Chondrocyte (in vitro differentiated cells): ENCODE measurements around the gene DLEC1. TPM values are rescaled to one million over a fixed set of nuclear protein-coding genes. Genes with fewer than 3 reads are reported as not detected.

Source experiments
- DNase-seq: peaks from one replicate; pipeline ENCODE4 v3.0.0; 2021; ENCODE audit warnings: mixed read lengths, low spot score
- H3K27ac Mint-ChIP-seq: one replicate; pipeline ENCODE4 v1.8.0; 2021; ENCODE audit warnings: mild to moderate bottlenecking, moderate library complexity, mixed read lengths; ENCODE audit not compliant: unreplicated experiment
- H3K27me3 Mint-ChIP-seq: 2 replicates; pipeline ENCODE4 v1.8.0; 2021; ENCODE audit warnings: low read depth, mixed read lengths
- H3K36me3 Mint-ChIP-seq: 2 replicates; pipeline ENCODE4 v1.8.0; 2021; ENCODE audit warnings: low read depth, mixed read lengths
- H3K4me1 Mint-ChIP-seq: 2 replicates; pipeline ENCODE4 v1.8.0; 2021; ENCODE audit warnings: low read depth, mild to moderate bottlenecking, mixed read lengths
- H3K4me3 Mint-ChIP-seq: one replicate; pipeline ENCODE4 v1.8.0; 2021; ENCODE audit warnings: mild to moderate bottlenecking, moderate library complexity, mixed read lengths; ENCODE audit not compliant: unreplicated experiment
- H3K9me3 Mint-ChIP-seq: 2 replicates; pipeline ENCODE4 v1.8.0; 2021; ENCODE audit warnings: low read depth, mixed read lengths
- CTCF ChIP-seq: fragments of 200-600 bp; sonication (generic); IDR thresholded peaks from 2 replicates; pipeline ENCODE4 v1.5.0; 2021; ENCODE audit warnings: antibody characterized with exemption, mild to moderate bottlenecking, moderate library complexity
- total RNA-seq: library from RNA; stranded (reverse); gene quantifications from 3 replicates; pipeline ENCODE4 v1.2.1, GENCODE V29; 2021

DLEC1 gene
- total RNA-seq, 1 donor from 2014 or later = 0.17 TPM

GRCh38 chr3:38020342-38020726 lies 18.7 kb upstream of the DLEC1 start:
- no peaks in the 10 kb centered on the region for H3K9me3 Mint-ChIP-seq
- no peak for DNase-seq
- peaks cover 9% of the 10 kb centered on the region for H3K4me1 Mint-ChIP-seq
- no peak overlapping the region for H3K27ac Mint-ChIP-seq
- no peak for TF ChIP-seq CTCF
- no peaks in the 10 kb centered on the region for H3K27me3 Mint-ChIP-seq
- H3K36me3 Mint-ChIP-seq = peaks cover 21% of the 10 kb centered on the region
- H3K4me3 Mint-ChIP-seq = no peak overlapping the region

- no peak overlapping the region for H3K4me3 Mint-ChIP-seq
- peaks cover 15% of the 10 kb centered on the region for H3K36me3 Mint-ChIP-seq
- H3K4me1 Mint-ChIP-seq = peaks cover 16% of the 10 kb centered on the region
- H3K9me3 Mint-ChIP-seq = no peaks in the 10 kb centered on the region
- no peak for DNase-seq
- no peaks in the 10 kb centered on the region for H3K27me3 Mint-ChIP-seq
- TF ChIP-seq CTCF = no peak
- no peak overlapping the region for H3K27ac Mint-ChIP-seq
These were observed 17.8 kb upstream of the DLEC1 start for GRCh38 chr3:38021196-38021595.

- no peak for DNase-seq
- TF ChIP-seq CTCF = no peak
- no peak overlapping the region for H3K27ac Mint-ChIP-seq
These were observed 16.7 kb upstream of the DLEC1 start for GRCh38 chr3:38022301-38022700.

GRCh38 chr3:38022896-38023709 lies 15.9 kb upstream of the DLEC1 start:
- Mint-ChIP-seq H3K27ac (no peak overlapping the region), H3K27me3 (no peaks in the 10 kb centered on the region), H3K4me1 (peaks cover 19% of the 10 kb centered on the region), H3K4me3 (peak overlapping the region; percentile 93), H3K9me3 (no peaks in the 10 kb centered on the region), H3K36me3 (peaks cover 6% of the 10 kb centered on the region)
- DNase-seq = no peak
- no peak for TF ChIP-seq CTCF

More at GRCh38 chr3:38022301-38022700, 16.7 kb upstream of the DLEC1 start:
- no peaks in the 10 kb centered on the region for H3K27me3 Mint-ChIP-seq
- no peak overlapping the region for H3K4me3 Mint-ChIP-seq
- H3K4me1 Mint-ChIP-seq = peaks cover 19% of the 10 kb centered on the region
- H3K9me3 Mint-ChIP-seq = no peaks in the 10 kb centered on the region
- peaks cover 8% of the 10 kb centered on the region for H3K36me3 Mint-ChIP-seq

- no peak for DNase-seq
- Mint-ChIP-seq H3K27me3 (no peaks in the 10 kb centered on the region), H3K9me3 (no peaks in the 10 kb centered on the region), H3K27ac (peak overlapping the region; percentile 20), H3K4me3 (no peak overlapping the region), H3K36me3 (no peaks in the 10 kb centered on the region), H3K4me1 (peaks cover 40% of the 10 kb centered on the region)
- no peak for TF ChIP-seq CTCF
These were observed 12.2 kb upstream of the DLEC1 start for GRCh38 chr3:38026856-38027255.
